Placental pericyte (primary cell): ENCODE data around the gene MINK1. TPM values are rescaled to one million over a fixed set of nuclear protein-coding genes. Genes with fewer than 3 reads are reported as not detected.

ENCODE experiments used
- total RNA-seq: library from RNA; depleted of rRNA; stranded (reverse); fragments of >200 nt; gene quantifications from 2 replicates; pipeline ENCODE4 v1.2.3, GENCODE V29; 2012

MINK1 gene
- total RNA-seq: 29.5 and 46.4 TPM in 2 replicates

GRCh38 chr17:4833178-4833940 lies at the start of gene MINK1:
Gene MINK1 (plus strand): TSS chr17:4833340. CDS start chr17:4833584, 244 bp downstream.

GRCh38 chr17:4786106-4786511 lies 47.0 kb upstream of the MINK1 start, which contains the start of gene VMO1:
Gene VMO1 (minus strand): TSS chr17:4786364. CDS start chr17:4786352, 12 bp downstream.

GRCh38 chr17:4788807-4789700 lies 44.1 kb upstream of the MINK1 start, which contains the start of gene GLTPD2:
Gene GLTPD2 (plus strand): TSS chr17:4788964. CDS start chr17:4789012, 48 bp downstream.

GRCh38 chr17:4802228-4802627 lies 30.9 kb upstream of the MINK1 start, which contains the start of gene C17orf114:
Gene C17orf114 (minus strand): TSS chr17:4802328.

GRCh38 chr17:4806777-4807604 lies 26.1 kb upstream of the MINK1 start, which contains the start of gene PLD2:
Gene PLD2 (plus strand): TSS chr17:4807152. CDS start chr17:4807773, 621 bp downstream.

GRCh38 chr17:4899341-4900230 lies 66.4 kb downstream of the MINK1 start, which contains the start of gene C17orf107:
Gene C17orf107 (plus strand): TSS chr17:4899536. CDS start chr17:4899763, 227 bp downstream.

GRCh38 chr17:4903051-4903818 lies 70.1 kb downstream of the MINK1 start, which contains the start of gene CHRNE:
Gene CHRNE (minus strand): TSS chr17:4903098. CDS start chr17:4903063, 35 bp downstream.

GRCh38 chr17:4931963-4932362 lies 98.8 kb downstream of the MINK1 start, which contains the start of gene GP1BA:
Gene GP1BA (plus strand): TSS chr17:4932277. CDS start chr17:4932605, 328 bp downstream.

GRCh38 chr17:4939796-4940554 lies 106.8 kb downstream of the MINK1 start, which contains the start of the genes RNF167 and SLC25A11:
Gene RNF167 (plus strand): TSS chr17:4940268. CDS start chr17:4940910, 642 bp downstream.
Gene SLC25A11 (minus strand): TSS chr17:4940046. CDS start chr17:4939910, 136 bp downstream.

Other genes starting within 250 kb of the MINK1 start
- gene SMTNL2, start 248.8 kb upstream of the MINK1 start, total RNA-seq: not detected in 2 replicates
- 0.44 TPM in 1 of 2 replicates, not detected in the other for gene ALOX15, start 191.7 kb upstream of the MINK1 start, total RNA-seq
- 20.6 and 31.5 TPM in 2 replicates for gene PELP1, start 129.2 kb upstream of the MINK1 start, total RNA-seq
- gene ARRB2, start 122.7 kb upstream of the MINK1 start, total RNA-seq: 3.9 and 5.0 TPM in 2 replicates
- 8.9 and 13.3 TPM in 2 replicates for gene MED11, start 101.9 kb upstream of the MINK1 start, total RNA-seq
- gene ZMYND15, start 93.5 kb upstream of the MINK1 start, total RNA-seq: 0.22 TPM in 1 of 2 replicates, not detected in the other
- gene CXCL16, start 93.4 kb upstream of the MINK1 start, total RNA-seq: 0.57 and 3.1 TPM in 2 replicates
- gene TM4SF5, start 61.5 kb upstream of the MINK1 start, total RNA-seq: not detected in 2 replicates
- gene VMO1, start 47.0 kb upstream of the MINK1 start, total RNA-seq: 1.8 TPM in 1 of 2 replicates, not detected in the other
- not detected in 2 replicates for gene GLTPD2, start 44.4 kb upstream of the MINK1 start, total RNA-seq
- 112 and 162 TPM in 2 replicates for gene PSMB6, start 37.2 kb upstream of the MINK1 start, total RNA-seq
- 16.0 and 18.3 TPM in 2 replicates for gene PLD2, start 26.2 kb upstream of the MINK1 start, total RNA-seq
- 0.57 and 6.1 TPM in 2 replicates for gene C17orf107, start 66.2 kb downstream of the MINK1 start, total RNA-seq
- gene CHRNE, start 69.8 kb downstream of the MINK1 start, total RNA-seq: 0.14 and 0.44 TPM in 2 replicates
- gene GP1BA, start 98.9 kb downstream of the MINK1 start, total RNA-seq: under 0.01 TPM in 1 of 2 replicates, not detected in the other
- gene SLC25A11, start 106.7 kb downstream of the MINK1 start, total RNA-seq: 49.5 and 75.6 TPM in 2 replicates
- gene RNF167, start 106.9 kb downstream of the MINK1 start, total RNA-seq: 21.2 and 51.8 TPM in 2 replicates
- 759 and 850 TPM in 2 replicates for gene PFN1, start 115.2 kb downstream of the MINK1 start, total RNA-seq
- 2.4 and 5.3 TPM in 2 replicates for gene ENO3, start 117.8 kb downstream of the MINK1 start, total RNA-seq
- 28.9 and 66.1 TPM in 2 replicates for gene SPAG7, start 134.5 kb downstream of the MINK1 start, total RNA-seq
- 15.3 and 19.3 TPM in 2 replicates for gene CAMTA2, start 154.3 kb downstream of the MINK1 start, total RNA-seq
- gene INCA1, start 164.2 kb downstream of the MINK1 start, total RNA-seq: 0.22 and 0.43 TPM in 2 replicates
- gene KIF1C, start 164.6 kb downstream of the MINK1 start, total RNA-seq: 65.3 and 75.5 TPM in 2 replicates
- gene SLC52A1, start 202.1 kb downstream of the MINK1 start, total RNA-seq: 0.14 TPM in 1 of 2 replicates, not detected in the other
- 1.1 and 1.8 TPM in 2 replicates for gene ZFP3, start 245.1 kb downstream of the MINK1 start, total RNA-seq